Testis (tissue), 5 donors: ENCODE data around the gene G3BP2. TPM values are rescaled to one million over a fixed set of nuclear protein-coding genes. Genes with fewer than 3 reads are reported as not detected.
A peak's percentile ranks its signal among the peaks of the same experiment; 100 is the strongest.
"Not testable (repeated sequence)": the region's sequence is repeated elsewhere in the genome, so short reads cannot be mapped to it uniquely, and the experiment has no call there.

Experiments
- DNase-seq: peaks from one replicate; pipeline ENCODE4 v3.0.0-alpha.2; 2019
- H3K27ac ChIP-seq, 2 donors: fragments of 200-600 bp; sonication (generic); one replicate each; pipeline ENCODE4 v1.5.1; 2019
- H3K27me3 ChIP-seq: fragments of 200-600 bp; sonication (generic); one replicate; pipeline ENCODE4 v1.5.1; 2019
- H3K36me3 ChIP-seq: fragments of 200-600 bp; sonication (generic); one replicate; pipeline ENCODE4 v1.5.1; 2017; ENCODE audit warnings: low read depth; ENCODE audit errors: missing control alignments
- H3K4me1 ChIP-seq: fragments of 200-600 bp; sonication (generic); one replicate; pipeline ENCODE4 v1.5.1; 2019
- H3K4me3 ChIP-seq, 2 donors: fragments of 200-600 bp; sonication (generic); one replicate each; pipeline ENCODE4 v1.5.1; 2017 to 2019
- H3K9me3 ChIP-seq: fragments of 200-600 bp; sonication (generic); one replicate; pipeline ENCODE4 v1.5.1; 2017
- POLR2A ChIP-seq: fragments of 450-650 bp; IDR thresholded peaks from one replicate; pipeline ENCODE4 v1.6.1; 2017; ENCODE audit warnings: antibody characterized with exemption, mild to moderate bottlenecking, moderate library complexity
- WGBS, 2 donors: methylation state at CpG; one replicate each; pipeline ENCODE4 v1.1.5; 2018; 5-methylcytosine and 5-hydroxymethylcytosine counted together
- intact Hi-C: fragments of 100-400 bp; cut with DNase I; formaldehyde crosslinking; loops from one replicate; pipeline ENCODE4 v1.15.1; 2023; ENCODE audit warnings: low total_unique reads
- long read RNA-seq, 2 donors: transcript quantifications; one replicate each; lab custom pipeline, GENCODE V29; 2026
- polyA plus RNA-seq: library from polyadenylated mRNA; stranded (reverse); fragments of 350-450 nt; fragmentation: Illumina TruSeq; extraction: RNeasy Lipid Tissue Mini Kit (QIAGEN cat#74804); gene quantifications from one replicate; pipeline ENCODE4 v1.2.3, GENCODE V29; 2014; ENCODE audit warnings: low read depth, low replicate concordance; ENCODE audit not compliant: insufficient read depth
- total RNA-seq, 2 donors: library from RNA; depleted of rRNA; stranded (reverse); fragments of >200 nt; gene quantifications; one replicate each; pipeline ENCODE4 v1.2.3, GENCODE V29; 2016
- TF ChIP-seq, protein P1 (sequence below), 3 experiments: fragments of 450-650 bp in 2 of 3; fragments of 200-600 bp in 1 of 3; sonication (generic) in 1 of 3; IDR thresholded peaks; one replicate each; pipeline ENCODE4 v1.5.1; 2016 to 2019; ENCODE audit warnings: antibody characterized with exemption in 3 of 3, mild to moderate bottlenecking in 2 of 3, moderate library complexity in 1 of 3

Gene G3BP2
- total RNA-seq (100 to 1,000 TPM; 102 to 105 TPM), polyA plus RNA-seq (134 TPM)
- long read RNA-seq, donor 1, full-length matches to known transcripts: 27 of 38 reads
- long read RNA-seq, donor 1, partial matches to known transcripts: 11 of 38 reads
- long read RNA-seq, donor 1, other reads (novel, unspliced or antisense): 0 of 38 reads
- long read RNA-seq, donor 2, full-length matches to known transcripts: 14 of 14 reads
- long read RNA-seq, donor 2, partial matches to known transcripts: 0 of 14 reads
- long read RNA-seq, donor 2, other reads (novel, unspliced or antisense): 0 of 14 reads

- peak; percentile 98 for DNase-seq
Observed at GRCh38 chr4:75673027-75673958, at the start of gene G3BP2. Gene G3BP2, minus strand, starts transcription at chr4:75673411. Its CDS starts 11,386 bp downstream, at chr4:75662025.

DNA sequence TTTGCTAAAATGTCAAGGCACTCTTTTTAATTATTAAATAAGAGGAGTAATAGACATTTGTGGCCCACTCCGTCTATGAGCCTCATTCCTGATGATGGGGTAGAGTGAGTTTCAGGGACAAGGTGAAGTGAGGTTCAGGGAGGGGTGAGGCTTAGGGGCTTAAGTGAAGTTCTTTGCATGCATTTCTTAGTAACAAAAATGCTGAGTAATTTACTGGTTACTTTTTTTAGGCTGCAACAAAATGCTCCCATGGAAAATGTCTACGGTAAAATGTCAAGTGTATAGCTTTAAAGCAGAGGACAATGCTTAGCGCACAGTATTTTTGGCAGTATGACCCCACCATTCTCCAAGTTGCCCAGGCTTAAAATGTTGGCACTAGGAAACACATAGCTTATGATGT lies 49.2 kb upstream of the G3BP2 start:
- no peaks in the 10 kb centered on the region for H3K9me3 ChIP-seq
- H3K27me3 ChIP-seq: no peaks in the 10 kb centered on the region
- H3K27ac ChIP-seq: no peak overlapping the region
- intact Hi-C loops: loop anchor here (10.0 kb wide), 1 partner anchor 48 kb away; the partner anchor contains the start of gene G3BP2
- WGBS, 2 donors: 54 to 57% methylated on average over 3 of the region's 3 CpGs
- TF ChIP-seq, protein P1, sequence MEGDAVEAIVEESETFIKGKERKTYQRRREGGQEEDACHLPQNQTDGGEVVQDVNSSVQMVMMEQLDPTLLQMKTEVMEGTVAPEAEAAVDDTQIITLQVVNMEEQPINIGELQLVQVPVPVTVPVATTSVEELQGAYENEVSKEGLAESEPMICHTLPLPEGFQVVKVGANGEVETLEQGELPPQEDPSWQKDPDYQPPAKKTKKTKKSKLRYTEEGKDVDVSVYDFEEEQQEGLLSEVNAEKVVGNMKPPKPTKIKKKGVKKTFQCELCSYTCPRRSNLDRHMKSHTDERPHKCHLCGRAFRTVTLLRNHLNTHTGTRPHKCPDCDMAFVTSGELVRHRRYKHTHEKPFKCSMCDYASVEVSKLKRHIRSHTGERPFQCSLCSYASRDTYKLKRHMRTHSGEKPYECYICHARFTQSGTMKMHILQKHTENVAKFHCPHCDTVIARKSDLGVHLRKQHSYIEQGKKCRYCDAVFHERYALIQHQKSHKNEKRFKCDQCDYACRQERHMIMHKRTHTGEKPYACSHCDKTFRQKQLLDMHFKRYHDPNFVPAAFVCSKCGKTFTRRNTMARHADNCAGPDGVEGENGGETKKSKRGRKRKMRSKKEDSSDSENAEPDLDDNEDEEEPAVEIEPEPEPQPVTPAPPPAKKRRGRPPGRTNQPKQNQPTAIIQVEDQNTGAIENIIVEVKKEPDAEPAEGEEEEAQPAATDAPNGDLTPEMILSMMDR (IDR thresholded peaks at IDR 0.05): no peak
- TF ChIP-seq POLR2A: no peak
- peaks cover 14% of the 10 kb centered on the region for H3K4me1 ChIP-seq
- no peak for DNase-seq
- H3K36me3 ChIP-seq: no peaks in the 10 kb centered on the region
- H3K4me3 ChIP-seq: no peak overlapping the region

More at GRCh38 chr4:75673027-75673958, at the start of gene G3BP2:
- H3K36me3 ChIP-seq: no peaks in the 10 kb centered on the region
- no peaks in the 10 kb centered on the region for H3K9me3 ChIP-seq
- peaks cover 4% of the 10 kb centered on the region for H3K4me1 ChIP-seq
- H3K27ac ChIP-seq: peak within 1 kb of the TSS; percentile 92 to 98
- H3K27me3 ChIP-seq: no peaks in the 10 kb centered on the region
- intact Hi-C loops: loop anchor here (10.0 kb wide), 1 partner anchor 52 kb away; the partner anchor contains the start of gene USO1
- H3K4me3 ChIP-seq: peak within 1 kb of the TSS; percentile 97 to 99
- TF ChIP-seq POLR2A: peak; percentile 73
- TF ChIP-seq, protein P1 (IDR thresholded peaks at IDR 0.05): no peak
- WGBS, 2 donors: 0 to 1% methylated on average over 24 to 74 of the region's 83 CpGs

GRCh38 chr4:75718529-75718928 lies 45.3 kb upstream of the G3BP2 start:
- DNase-seq: no peak
- H3K9me3 ChIP-seq: no peaks in the 10 kb centered on the region
- H3K4me3 ChIP-seq: no peak overlapping the region
- no peak for TF ChIP-seq POLR2A
- TF ChIP-seq, protein P1 (IDR thresholded peaks at IDR 0.05): no peak
- WGBS, 2 donors: 76 to 82% methylated on average over 2 of the region's 2 CpGs
- intact Hi-C loops: no loop called here
- H3K27me3 ChIP-seq: no peaks in the 10 kb centered on the region
- H3K27ac ChIP-seq: no peak overlapping the region
- H3K4me1 ChIP-seq: peaks cover 16% of the 10 kb centered on the region
- H3K36me3 ChIP-seq: no peaks in the 10 kb centered on the region

- Histone ChIP-seq H3K27ac (no peak overlapping the region), H3K4me3 (no peak overlapping the region), H3K9me3 (no peaks in the 10 kb centered on the region), H3K4me1 (peaks cover 8% of the 10 kb centered on the region), H3K27me3 (no peaks in the 10 kb centered on the region), H3K36me3 (no peaks in the 10 kb centered on the region)
- DNase-seq: no peak
- intact Hi-C loops: no loop called here
- 82 to 94% methylated on average over 1 of the region's 1 CpG for WGBS, 2 donors
- TF ChIP-seq, protein P1 (IDR thresholded peaks at IDR 0.05): no peak
- no peak for TF ChIP-seq POLR2A
Observed at GRCh38 chr4:75717408-75717807, 44.2 kb upstream of the G3BP2 start.

DNA sequence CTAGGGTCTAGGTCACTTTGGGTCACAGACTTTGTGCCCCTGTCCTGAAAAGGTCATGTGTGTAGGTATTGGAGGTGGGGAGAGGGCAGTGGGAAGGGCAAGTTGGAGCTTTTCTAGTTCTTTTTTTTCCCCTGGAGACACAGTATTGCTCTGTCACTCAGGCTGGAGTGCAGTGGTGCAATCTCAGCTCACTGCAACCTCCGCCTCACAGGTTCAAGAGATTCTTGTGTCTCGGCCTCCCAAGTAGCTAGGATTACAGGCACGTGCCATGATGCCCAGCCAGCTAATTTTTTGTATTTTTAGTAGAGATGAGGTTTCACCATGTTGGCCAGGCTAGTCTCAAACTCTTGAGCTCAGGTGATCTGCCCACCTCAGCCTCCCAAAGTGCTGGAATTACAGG lies 42.8 kb upstream of the G3BP2 start:
- intact Hi-C loops, H3K27ac ChIP-seq, H3K4me3 ChIP-seq, H3K9me3 ChIP-seq, H3K4me1 ChIP-seq, H3K36me3 ChIP-seq, H3K27me3 ChIP-seq, DNase-seq: not testable (repeated sequence)
- 91 to 97% methylated on average over 3 of the region's 3 CpGs for WGBS, 2 donors
